ENCODE results near the gene NAB1. TPM values are rescaled to one million over a fixed set of nuclear protein-coding genes. Genes with fewer than 3 reads are reported as not detected.
"Not testable (repeated sequence)": the region's sequence is repeated elsewhere in the genome, so short reads cannot be mapped to it uniquely, and the experiment has no call there.

NAB1 gene
- total and polyA plus RNA-seq, 2 donors (not counting 3 experiments of a cell fraction or from before 2014, with no cell fraction given), result 7.5 to 36.1 TPM

GRCh38 chr2:190607657-190608357 lies 41.1 kb upstream of the NAB1 start:
- dilution Hi-C loops (cut with MboI; ENCODE audit: extremely low pct_ligation_motif_present, low sequenced_read_pairs), result no loop called here
- FAIRE-seq (no peak), DNase-seq (ENCODE audit: low read depth, low spot score) (no peak)
- Histone ChIP-seq H3K9me1 (replicated peaks; ENCODE audit: control insufficient read depth, extremely low read depth, insufficient read depth, low read length) (no peaks in the 10 kb centered on the region), H3K9me3 (replicated peaks; ENCODE audit: control insufficient read depth, insufficient read depth, low read length) (no peaks in the 10 kb centered on the region), H3K27me3 (ENCODE audit: control insufficient read depth in 2 of 2, insufficient read depth in 2 of 2, low read length in 2 of 2) (no peaks in the 10 kb centered on the region), H2AFZ (ENCODE audit: low read depth, low read length) (no peak overlapping the region), H3K36me3 (ENCODE audit: control insufficient read depth in 2 of 2, extremely low read depth in 1 of 2, insufficient read depth in 2 of 2, low read length in 2 of 2) (no peaks in the 10 kb centered on the region), H3K4me3 (replicated peaks in 1 of 3; ENCODE audit: insufficient read depth in 1 of 3, low read depth in 1 of 3, low read length in 3 of 3) (no peak overlapping the region), H3K79me2 (ENCODE audit: control insufficient read depth, insufficient read depth, low read length) (no peaks in the 10 kb centered on the region), H3K27ac (ENCODE audit: insufficient read depth, low read depth, low read length) (no peak overlapping the region), H3K4me1 (ENCODE audit: control insufficient read depth, extremely low read depth, insufficient read depth, low read length) (no peaks in the 10 kb centered on the region), H4K20me1 (replicated peaks; ENCODE audit: control insufficient read depth, extremely low read depth, insufficient read depth, low read length) (no peaks in the 10 kb centered on the region), H3K9ac (replicated peaks; ENCODE audit: extremely low read depth, insufficient read depth, low read length) (no peak overlapping the region), H3K4me2 (ENCODE audit: insufficient read depth, low read length) (no peak overlapping the region)
- no TSS peak for BruUV-seq (replicated peaks)
- intact Hi-C loops (cut with micrococcal nuclease), result no loop called here
- CTCF ChIA-PET, result no interaction called here
- POLR2A ChIA-PET, result no interaction called here
- TF ChIP-seq POLR2AphosphoS5 (IDR thresholded peaks at IDR 0.05; ENCODE audit: insufficient read depth, low read depth, low read length), result no peak
- no peak for TF ChIP-seq EZH2 (IDR thresholded peaks at IDR 0.05; ENCODE audit: borderline replicate concordance, low read depth, low read length, severe bottlenecking)

GRCh38 chr2:190608863-190609262 lies 40.0 kb upstream of the NAB1 start:
- H3K79me2 ChIP-seq (ENCODE audit: control insufficient read depth, insufficient read depth, low read length); H3K36me3 ChIP-seq (ENCODE audit: control insufficient read depth in 2 of 2, extremely low read depth in 1 of 2, insufficient read depth in 2 of 2, low read length in 2 of 2); POLR2A ChIA-PET; H3K9me3 ChIP-seq (replicated peaks; ENCODE audit: control insufficient read depth, insufficient read depth, low read length); H3K4me1 ChIP-seq (ENCODE audit: control insufficient read depth, extremely low read depth, insufficient read depth, low read length); H2AFZ ChIP-seq (ENCODE audit: low read depth, low read length); H4K20me1 ChIP-seq (replicated peaks; ENCODE audit: control insufficient read depth, extremely low read depth, insufficient read depth, low read length); DNase-seq (ENCODE audit: low read depth, low spot score); H3K4me3 ChIP-seq (replicated peaks in 1 of 3; ENCODE audit: insufficient read depth in 1 of 3, low read depth in 1 of 3, low read length in 3 of 3); dilution Hi-C loops (cut with MboI; ENCODE audit: extremely low pct_ligation_motif_present, low sequenced_read_pairs); CTCF ChIA-PET; H3K9me1 ChIP-seq (replicated peaks; ENCODE audit: control insufficient read depth, extremely low read depth, insufficient read depth, low read length); H3K27me3 ChIP-seq (ENCODE audit: control insufficient read depth in 2 of 2, insufficient read depth in 2 of 2, low read length in 2 of 2); FAIRE-seq; H3K4me2 ChIP-seq (ENCODE audit: insufficient read depth, low read length); H3K27ac ChIP-seq (ENCODE audit: insufficient read depth, low read depth, low read length); intact Hi-C loops (cut with micrococcal nuclease); H3K9ac ChIP-seq (replicated peaks; ENCODE audit: extremely low read depth, insufficient read depth, low read length); BruUV-seq (replicated peaks): not testable (repeated sequence)

GRCh38 chr2:190609397-190609796 lies 39.5 kb upstream of the NAB1 start:
- DNase-seq (ENCODE audit: low read depth, low spot score); H3K9ac ChIP-seq (replicated peaks; ENCODE audit: extremely low read depth, insufficient read depth, low read length); H3K4me3 ChIP-seq (replicated peaks in 1 of 3; ENCODE audit: insufficient read depth in 1 of 3, low read depth in 1 of 3, low read length in 3 of 3); H3K27ac ChIP-seq (ENCODE audit: insufficient read depth, low read depth, low read length); H3K36me3 ChIP-seq (ENCODE audit: control insufficient read depth in 2 of 2, extremely low read depth in 1 of 2, insufficient read depth in 2 of 2, low read length in 2 of 2); BruUV-seq (replicated peaks); dilution Hi-C loops (cut with MboI; ENCODE audit: extremely low pct_ligation_motif_present, low sequenced_read_pairs); H3K4me1 ChIP-seq (ENCODE audit: control insufficient read depth, extremely low read depth, insufficient read depth, low read length); H2AFZ ChIP-seq (ENCODE audit: low read depth, low read length); H3K4me2 ChIP-seq (ENCODE audit: insufficient read depth, low read length); H3K9me1 ChIP-seq (replicated peaks; ENCODE audit: control insufficient read depth, extremely low read depth, insufficient read depth, low read length); POLR2A ChIA-PET; intact Hi-C loops (cut with micrococcal nuclease); H4K20me1 ChIP-seq (replicated peaks; ENCODE audit: control insufficient read depth, extremely low read depth, insufficient read depth, low read length); H3K9me3 ChIP-seq (replicated peaks; ENCODE audit: control insufficient read depth, insufficient read depth, low read length); FAIRE-seq; H3K79me2 ChIP-seq (ENCODE audit: control insufficient read depth, insufficient read depth, low read length); CTCF ChIA-PET; H3K27me3 ChIP-seq (ENCODE audit: control insufficient read depth in 2 of 2, insufficient read depth in 2 of 2, low read length in 2 of 2): not testable (repeated sequence)

GRCh38 chr2:190610528-190610927 lies 38.4 kb upstream of the NAB1 start:
- FAIRE-seq; H4K20me1 ChIP-seq (replicated peaks; ENCODE audit: control insufficient read depth, extremely low read depth, insufficient read depth, low read length); H3K4me3 ChIP-seq (replicated peaks in 1 of 3; ENCODE audit: insufficient read depth in 1 of 3, low read depth in 1 of 3, low read length in 3 of 3); H3K27ac ChIP-seq (ENCODE audit: insufficient read depth, low read depth, low read length); H3K9ac ChIP-seq (replicated peaks; ENCODE audit: extremely low read depth, insufficient read depth, low read length); H3K79me2 ChIP-seq (ENCODE audit: control insufficient read depth, insufficient read depth, low read length); dilution Hi-C loops (cut with MboI; ENCODE audit: extremely low pct_ligation_motif_present, low sequenced_read_pairs); H2AFZ ChIP-seq (ENCODE audit: low read depth, low read length); H3K27me3 ChIP-seq (ENCODE audit: control insufficient read depth in 2 of 2, insufficient read depth in 2 of 2, low read length in 2 of 2); intact Hi-C loops (cut with micrococcal nuclease); H3K4me2 ChIP-seq (ENCODE audit: insufficient read depth, low read length); H3K36me3 ChIP-seq (ENCODE audit: control insufficient read depth in 2 of 2, extremely low read depth in 1 of 2, insufficient read depth in 2 of 2, low read length in 2 of 2); H3K9me3 ChIP-seq (replicated peaks; ENCODE audit: control insufficient read depth, insufficient read depth, low read length); BruUV-seq (replicated peaks); POLR2A ChIA-PET; H3K9me1 ChIP-seq (replicated peaks; ENCODE audit: control insufficient read depth, extremely low read depth, insufficient read depth, low read length); DNase-seq (ENCODE audit: low read depth, low spot score); CTCF ChIA-PET; H3K4me1 ChIP-seq (ENCODE audit: control insufficient read depth, extremely low read depth, insufficient read depth, low read length): not testable (repeated sequence)

All from endothelial cell of umbilical vein (primary cell).